Stimulated activated CD8-positive, alpha-beta memory T cell treated with anti-CD3 and anti-CD28 coated beads, Interleukin-2, amount 100 ng/mL, for 48 hours (primary cell): Measurements from ENCODE around the gene MYO16.

ENCODE experiments used
- DNase-seq, 2 donors: peaks; one replicate each; pipeline ENCODE4 v3.0.0-alpha.2; 2020; ENCODE audit warnings: low read depth in 2 of 2

MYO16 gene

DNA sequence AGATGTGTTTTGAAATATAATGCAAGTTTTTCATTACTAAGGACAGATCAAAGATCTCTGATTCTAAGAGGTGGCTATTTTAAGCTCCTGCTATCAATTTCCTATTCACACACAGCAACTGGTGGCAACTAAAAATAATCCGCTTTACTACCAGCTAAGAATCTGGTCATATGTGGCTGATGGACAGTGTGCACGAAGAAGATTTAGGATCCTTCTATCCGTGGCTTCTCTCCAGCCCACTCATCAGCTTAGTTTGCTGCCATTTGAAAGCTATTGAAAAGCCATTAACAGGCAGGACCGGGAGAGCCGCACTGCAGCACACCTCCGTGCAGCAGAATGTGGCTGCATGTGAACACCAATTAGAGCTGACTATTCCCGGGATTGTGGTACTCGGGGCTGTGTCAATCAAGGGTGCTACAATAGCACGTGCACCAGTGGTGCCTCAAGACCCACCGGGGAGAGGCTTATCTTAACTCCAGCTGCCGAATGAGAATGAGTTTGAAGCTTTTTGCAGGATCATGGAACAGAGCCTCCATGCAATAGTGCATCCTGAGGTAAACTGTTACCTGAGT is at the start of gene MYO16:
TSS of gene MYO16 (plus strand) at position 431 of the 572 bp plus-strand sequence. CDS start 234 bp downstream, outside the sequence.
- no peak for DNase-seq

DNA sequence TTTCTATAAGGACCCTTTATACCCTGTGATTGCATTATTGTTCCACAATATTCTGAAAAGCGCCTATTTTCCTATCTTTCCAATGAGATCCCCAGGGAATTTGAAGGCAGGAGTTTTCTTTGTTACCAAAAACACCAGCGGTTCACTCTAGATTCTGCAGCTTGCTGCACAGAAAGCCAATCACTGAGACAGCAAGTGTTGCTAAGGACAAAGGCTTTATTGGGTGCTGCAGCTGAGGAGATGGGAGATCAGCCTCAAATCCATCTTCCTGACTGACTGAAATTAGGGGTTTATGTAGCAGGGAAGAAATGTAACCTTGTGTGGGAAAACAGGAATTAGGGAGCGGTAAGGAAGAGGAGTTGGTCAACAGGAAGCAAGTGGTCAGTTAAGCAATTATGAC is 42.6 kb upstream of the MYO16 start:
- DNase-seq = no peak

DNA sequence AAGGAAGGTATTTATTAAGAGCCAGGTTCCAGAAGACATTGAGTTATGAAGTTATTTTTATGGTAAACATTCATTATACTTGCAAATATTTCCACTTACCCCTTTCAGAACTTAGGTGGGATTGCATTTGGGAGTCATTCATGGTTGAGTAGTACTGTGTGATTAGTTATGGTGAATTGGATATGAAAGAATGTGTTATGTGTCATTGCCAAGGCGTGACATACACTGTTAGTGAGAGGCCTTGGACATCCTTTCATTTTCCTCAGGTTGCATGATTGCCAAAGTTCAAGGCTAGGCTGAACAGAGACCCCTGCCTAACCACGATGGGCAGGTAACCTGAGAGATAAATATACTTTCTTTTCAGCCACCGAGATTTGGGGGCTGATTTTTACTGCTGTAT is 40.9 kb upstream of the MYO16 start:
- no peak for DNase-seq

DNA sequence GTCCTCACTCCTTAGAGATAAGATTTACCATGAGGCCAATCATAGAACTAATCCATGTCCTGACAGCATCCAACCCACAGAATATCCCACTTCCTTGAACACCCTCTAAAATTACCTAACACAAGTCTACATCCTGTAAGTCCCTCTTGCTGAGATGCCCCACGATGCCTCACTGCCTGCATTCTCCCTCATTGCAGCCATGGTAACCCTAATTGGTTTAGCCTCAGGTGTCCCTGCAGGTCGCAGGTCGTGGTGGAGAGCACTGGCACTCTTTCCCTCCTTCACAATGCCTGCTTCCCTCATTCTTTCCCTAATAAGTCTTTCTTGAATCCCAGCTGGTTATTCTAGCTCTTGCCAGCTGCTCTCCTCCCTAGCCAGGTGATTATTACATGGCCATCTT is 35.3 kb upstream of the MYO16 start:
- DNase-seq = no peak

DNA sequence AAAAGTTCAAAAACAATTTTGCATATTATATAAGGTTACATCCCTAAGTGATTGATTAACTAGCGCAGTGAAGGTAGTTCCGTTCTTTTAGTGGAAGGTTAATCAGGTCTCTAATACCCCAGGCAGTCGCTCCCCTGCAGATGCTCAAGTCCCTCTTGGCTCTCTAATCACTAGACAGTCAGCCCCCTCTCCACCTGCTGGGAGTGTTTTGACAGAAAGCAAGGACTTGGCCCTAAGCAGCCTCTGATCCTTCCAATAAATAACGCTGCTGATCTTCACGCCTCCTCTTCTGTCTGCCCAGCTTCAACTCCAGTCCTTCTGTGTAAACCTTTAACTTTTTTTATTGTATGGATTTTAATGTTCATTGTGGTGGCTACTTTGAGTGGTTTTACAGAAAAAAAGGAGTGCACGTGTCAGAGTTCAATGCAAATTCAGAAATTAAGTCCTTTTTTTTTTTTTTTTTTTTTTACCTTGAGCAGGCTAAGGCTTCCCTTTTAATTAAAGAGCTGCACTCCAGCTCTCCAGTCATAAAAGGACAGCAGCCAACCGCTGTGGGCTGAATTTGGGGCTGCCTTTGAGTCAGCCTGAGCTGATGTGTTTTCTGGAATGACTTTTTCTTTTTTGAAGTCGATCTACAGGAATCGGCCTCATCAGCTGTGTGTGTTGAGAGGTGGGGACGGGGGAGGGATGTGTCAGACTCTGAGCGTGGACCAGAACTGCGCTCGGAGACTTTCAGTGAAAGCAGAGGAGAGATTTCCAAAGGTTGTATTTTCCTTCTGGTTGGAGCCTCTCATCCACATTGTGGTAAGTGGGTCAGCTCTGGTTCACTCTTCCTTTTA is 33.8 kb upstream of the MYO16 start:
- DNase-seq = no peak

DNA sequence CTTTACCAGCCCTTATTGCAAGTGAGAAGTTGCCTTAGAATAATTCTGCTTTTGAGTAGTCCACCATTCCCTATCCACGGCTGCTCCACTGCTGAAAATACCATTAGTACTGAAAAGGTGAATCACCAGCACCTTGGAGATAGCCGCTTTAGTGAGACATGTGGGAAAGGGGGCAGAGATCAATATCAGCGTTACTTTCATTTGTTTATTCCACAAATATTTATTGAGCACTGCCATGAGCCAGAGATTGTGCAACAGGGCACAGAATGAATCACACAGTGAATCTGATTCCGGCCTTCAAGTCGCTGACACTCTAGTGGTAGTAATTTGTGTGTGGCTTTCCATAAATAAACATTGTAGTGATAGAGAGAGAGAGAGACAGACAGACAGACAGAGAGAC is 31.5 kb upstream of the MYO16 start:
- DNase-seq = no peak

DNA sequence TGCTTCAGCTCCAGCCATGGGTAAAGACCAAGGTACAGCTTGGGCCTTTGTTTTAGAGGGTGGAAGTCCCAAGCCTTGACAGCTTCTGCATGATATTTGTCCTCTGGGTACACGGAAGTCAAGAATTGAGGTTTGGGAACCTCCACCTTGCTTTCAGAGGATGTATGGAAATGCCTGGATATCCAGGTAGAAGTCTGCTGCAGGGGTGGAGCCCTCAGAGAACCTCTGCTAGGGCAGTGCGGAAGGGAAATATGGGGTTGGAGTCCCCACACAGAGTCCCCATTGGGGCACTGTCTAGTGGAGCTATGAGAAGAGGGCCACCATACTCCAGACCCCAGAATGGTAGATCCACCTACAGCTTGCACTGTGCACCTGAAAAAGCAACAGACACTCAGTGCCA is 23.0 kb upstream of the MYO16 start:
- DNase-seq = no peak

DNA sequence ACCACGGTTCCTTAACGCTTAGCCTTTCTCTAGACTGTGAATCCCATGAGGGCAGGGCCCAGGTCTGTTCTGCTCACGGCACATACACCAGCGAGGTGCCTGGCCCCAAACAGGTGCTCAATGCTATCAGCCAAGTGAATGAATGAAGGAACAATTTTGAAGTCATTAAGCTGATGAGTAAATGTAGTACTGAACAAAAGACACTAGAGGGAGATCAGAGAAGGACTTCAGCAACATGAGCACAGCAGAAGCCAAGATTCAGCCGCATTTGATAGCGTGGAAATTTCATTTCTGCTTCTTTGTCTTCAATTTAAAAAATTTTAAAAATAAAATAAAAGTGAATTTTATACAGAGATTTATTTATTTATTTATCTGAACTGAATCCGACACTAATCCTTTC is 20.1 kb upstream of the MYO16 start:
- no peak for DNase-seq

DNA sequence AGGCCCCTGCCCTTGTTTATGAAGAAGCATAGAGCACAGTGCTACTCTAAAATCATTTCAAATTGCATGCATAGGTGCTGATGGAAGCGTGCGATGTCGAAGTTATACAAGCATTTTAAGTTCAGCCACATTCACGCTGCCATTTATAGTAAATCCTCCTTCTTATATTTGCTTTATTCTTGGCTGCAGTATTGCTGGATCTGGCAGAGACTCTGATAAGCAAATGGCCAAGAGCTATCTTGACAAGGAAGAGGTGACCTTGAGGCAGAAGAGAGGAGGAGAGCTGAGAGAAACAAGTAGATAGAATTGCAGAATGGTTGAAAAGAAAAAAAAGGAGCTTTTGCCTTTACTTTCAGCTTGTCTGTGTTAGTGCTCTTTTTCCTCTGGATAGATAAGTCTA is 18.9 kb upstream of the MYO16 start:
- no peak for DNase-seq

DNA sequence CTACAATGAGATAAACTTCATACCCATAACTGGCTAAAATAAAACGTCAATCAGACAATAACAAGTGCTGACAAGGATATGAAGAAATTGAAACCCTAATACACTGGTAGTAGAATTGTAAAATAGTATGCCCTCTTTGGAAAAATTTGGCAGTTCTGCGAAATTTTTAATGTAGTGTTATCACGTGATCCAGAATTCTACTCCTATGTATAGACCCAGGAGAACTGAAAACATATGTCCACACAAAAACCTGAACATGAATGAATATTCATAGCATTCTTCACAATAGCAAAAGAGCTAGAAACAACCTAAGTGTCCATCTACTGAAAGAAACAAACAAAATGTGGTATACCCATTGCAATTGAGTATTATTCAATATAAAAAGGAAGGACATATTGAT is 14.2 kb upstream of the MYO16 start:
- no peak for DNase-seq

DNA sequence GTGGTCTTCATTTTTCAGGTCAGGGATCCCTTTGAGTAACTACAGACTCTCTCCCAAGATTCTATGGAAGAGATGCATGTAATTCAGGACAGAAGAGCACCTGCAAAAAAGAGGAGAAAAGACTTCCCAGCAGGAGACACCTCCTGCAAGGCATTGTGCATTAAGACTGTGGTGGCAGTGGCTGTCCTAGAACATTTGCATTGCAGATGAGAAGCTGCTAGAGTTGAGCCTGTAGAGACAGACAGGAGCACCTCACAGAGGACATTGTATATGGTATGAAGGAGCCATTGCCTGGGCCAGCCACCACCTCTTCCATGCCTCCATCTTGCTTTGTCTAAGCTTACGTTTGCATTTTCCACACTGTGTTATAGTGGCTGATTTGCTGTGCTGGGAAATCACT is 11.2 kb upstream of the MYO16 start:
- DNase-seq = no peak

DNA sequence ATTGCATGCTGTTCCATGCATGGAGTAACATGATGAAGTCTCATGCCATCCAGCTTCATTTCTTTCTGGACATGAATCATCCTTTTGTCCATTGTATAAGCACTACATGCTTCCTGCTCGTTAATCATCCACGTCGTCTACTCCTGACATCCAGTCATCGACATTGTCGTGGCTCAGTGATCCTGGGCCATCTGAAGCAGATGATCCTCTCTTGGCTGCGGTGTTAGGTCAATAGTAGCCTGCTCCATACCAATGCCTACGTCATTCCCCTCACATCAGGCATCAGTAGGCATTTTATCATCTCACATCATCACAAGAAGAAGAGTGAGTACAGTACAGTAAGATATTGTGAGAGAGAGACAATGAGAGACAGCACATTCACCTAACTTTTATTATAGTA is 7.9 kb upstream of the MYO16 start:
- DNase-seq = no peak

DNA sequence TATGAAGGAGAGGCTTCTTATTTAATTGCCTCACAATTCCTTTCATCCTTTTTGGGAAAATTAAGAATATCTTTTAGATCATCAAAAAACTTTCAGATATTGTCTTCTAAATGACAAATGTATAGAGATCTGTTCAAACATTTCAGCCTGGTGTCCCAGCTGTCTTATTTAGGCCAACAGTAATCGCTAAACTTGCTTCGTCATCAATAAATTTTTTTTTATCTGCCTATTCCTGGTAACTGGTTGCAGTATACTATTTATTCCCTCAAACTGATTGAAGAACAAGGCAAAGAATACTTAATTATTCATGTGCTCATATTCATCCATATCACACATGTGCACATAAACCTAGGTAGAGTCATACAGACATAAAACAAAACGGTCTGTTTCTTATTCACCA is 5.3 kb upstream of the MYO16 start:
- no peak for DNase-seq

DNA sequence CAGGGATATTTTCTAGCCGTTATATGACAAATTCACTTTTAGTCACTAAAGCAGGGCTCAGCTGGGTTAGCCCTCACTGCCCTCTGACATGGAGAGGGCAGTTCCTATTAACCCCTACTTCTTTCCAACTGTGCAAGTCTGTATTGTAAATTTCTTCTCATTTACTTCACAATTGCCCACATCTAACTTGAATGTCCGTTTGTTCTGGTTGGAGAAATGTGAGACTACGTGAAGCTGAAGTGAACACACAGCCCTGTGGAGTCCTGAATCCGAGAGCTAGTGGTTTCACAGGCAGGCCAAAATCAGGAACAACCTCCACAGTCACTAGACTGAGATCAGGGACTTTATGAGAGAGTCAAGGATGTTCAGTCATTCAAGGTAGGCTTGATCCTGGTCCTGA is 4.4 kb upstream of the MYO16 start:
- DNase-seq = no peak

DNA sequence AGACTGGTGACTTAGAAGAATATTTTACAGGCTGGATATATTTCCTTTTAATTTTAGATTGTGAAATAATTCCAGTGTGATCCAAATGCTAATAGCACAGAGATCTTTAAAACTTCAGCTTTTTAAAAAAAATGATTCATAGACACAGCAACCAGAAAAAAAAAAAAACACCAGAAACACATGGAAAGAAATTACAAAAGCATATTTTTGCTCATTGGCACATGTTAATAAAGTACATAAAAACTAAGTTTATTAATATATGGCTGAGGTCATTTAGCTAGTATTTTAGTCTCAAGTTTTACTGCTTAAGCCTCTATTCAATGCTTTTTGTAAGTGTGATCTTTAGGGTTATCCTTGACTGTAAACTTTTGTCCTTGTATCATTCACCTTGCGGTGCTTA is 577 bp downstream of the MYO16 start:
- no peak for DNase-seq

DNA sequence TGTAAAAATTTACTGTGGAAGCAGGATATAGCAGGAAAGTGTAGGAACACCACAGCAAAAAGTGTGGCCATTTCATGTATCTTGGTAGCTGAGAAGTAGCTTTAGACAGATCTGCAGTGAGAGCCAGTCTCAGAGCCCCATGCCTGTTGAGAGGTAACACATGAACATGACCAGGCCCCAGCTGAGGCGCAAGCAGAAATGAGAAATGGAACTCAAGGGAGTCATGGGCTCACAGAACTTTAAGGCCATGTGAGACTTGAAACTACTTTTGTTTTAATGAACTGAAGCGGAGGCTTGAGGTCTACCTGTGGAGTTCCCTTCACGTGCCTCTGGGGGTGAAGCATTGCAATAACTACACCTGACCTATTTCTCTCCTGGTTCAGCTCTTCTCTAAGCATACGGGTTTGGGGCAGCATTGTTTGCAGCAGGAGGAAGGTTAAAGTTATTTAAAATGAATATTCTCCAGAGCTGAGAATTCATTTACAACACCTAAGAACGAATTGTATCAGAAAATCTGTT is 3.3 kb downstream of the MYO16 start:
- no peak for DNase-seq

DNA sequence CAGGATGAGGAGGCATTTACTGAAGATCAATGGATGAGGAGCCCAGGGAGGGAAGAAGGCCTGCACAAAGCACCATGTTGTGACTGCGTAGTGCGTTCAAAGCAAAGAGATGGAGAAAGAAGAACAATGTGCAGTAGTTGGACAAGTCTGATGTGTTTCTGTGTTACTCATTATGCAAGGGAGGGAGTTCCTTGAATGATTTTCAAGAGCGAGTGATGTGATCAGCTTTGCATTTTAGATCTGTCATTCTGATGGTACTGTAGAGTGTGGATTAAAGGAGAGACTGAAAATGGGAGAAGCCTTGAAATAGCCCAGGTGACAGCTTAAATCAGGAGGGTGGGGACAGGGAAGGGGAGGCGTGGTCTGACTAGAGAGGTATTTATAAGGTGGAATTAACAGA is 9.5 kb downstream of the MYO16 start:
- no peak for DNase-seq

DNA sequence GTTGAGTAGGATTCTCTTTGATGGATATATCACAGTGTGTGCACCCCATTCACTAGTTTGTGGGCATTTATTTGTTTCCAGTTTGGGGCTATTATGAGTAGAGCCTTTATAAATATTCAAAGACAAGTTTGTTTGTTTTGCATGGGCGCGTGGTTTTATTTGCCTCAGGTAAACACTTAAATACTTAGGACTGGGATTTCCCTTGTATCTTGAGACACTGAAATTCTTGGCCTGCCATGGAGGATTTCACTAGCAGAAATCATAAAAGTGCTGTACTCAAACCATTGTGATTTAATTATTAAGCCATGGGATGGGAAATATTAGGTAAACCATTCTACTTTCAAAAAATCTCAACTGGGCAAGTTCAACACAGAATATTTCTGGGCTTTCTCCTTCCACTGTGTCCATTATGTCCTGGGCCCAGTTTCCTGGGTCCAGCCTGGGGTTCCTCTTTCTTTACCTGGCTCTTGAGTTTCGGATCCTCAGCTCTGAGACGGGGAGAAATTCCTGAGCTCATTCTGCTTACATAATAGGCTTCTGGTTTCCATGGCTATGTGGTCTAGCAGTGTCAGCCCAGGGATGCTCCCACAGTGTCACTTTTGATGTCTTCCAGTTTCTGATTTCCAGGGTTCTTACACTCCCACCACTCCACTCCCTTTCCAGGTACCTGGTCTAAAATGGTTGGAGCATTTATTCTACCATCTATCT is 14.4 kb downstream of the MYO16 start:
- no peak for DNase-seq

DNA sequence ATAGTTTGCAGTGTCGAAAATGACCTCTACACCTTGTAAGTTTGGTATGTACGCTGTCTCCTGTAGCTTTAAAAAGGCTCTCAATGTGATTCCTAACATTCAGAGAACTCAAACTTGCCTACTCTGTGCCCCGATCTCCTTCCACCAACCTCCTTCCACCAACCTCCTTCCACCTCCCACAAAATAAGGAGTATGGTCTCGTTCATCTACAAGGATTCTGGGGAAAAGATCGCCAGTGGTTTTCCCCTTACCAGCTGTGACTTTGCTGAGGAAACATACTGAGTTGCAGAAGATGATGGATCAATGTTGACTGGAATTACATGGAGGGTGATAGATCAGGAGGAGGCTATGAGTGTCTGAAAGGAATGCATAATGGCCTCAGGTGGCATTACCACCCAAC is 16.0 kb downstream of the MYO16 start:
- no peak for DNase-seq

DNA sequence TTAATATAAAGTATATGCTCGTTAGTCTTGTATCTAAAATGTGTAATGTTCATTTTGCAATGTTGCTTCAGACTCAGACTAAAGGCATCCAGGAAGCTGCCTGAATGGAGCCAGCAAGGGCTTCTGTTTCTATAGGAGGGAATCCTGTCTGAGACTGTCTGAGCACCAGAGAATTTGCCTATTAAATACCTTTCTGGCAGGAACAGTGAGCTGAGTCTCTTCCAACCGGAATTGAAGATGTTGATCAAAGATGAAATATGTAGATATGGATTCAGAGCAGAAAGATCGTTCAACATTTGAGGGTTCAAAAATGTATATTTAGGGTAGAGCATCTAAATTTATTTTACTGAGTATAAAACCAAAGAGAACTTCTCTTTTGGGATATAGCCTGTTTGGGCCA is 20.9 kb downstream of the MYO16 start:
- no peak for DNase-seq

DNA sequence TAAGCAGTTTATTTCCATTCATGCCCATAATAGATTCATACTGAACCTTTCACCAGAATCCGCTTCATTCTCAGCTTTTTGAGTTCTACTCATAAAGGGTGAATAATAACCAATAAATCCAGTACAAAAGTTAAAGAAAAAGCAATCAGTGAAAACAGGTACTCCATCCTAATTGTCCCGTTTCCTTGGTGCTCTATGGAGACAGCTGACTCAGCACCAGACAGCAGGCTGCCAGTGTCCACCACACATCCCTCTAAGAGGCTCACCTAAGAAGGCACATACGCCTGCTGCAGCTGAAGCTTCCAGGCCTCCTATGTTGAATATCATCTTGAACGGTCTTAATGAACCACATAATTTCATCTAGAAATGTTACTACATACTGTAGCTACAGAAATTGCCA is 27.3 kb downstream of the MYO16 start:
- no peak for DNase-seq

DNA sequence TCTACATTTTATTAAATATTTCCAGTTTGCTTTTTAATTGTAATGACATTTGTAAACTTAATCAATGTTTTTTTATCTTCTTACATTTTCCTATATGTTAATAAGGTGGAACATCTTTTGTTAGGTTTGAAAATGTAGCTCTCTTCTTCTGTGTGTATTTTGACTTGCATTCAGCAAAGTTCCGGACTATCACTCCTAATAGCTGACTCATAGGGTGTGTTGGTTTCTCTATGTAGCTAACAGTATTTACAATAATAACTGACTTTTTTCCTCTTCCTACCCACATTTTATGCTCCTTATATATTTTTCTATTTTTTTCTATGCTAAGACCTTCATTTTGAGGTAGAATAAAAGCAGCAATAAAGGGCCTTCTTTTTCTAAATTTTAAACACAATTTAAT is 28.1 kb downstream of the MYO16 start:
- DNase-seq = no peak

DNA sequence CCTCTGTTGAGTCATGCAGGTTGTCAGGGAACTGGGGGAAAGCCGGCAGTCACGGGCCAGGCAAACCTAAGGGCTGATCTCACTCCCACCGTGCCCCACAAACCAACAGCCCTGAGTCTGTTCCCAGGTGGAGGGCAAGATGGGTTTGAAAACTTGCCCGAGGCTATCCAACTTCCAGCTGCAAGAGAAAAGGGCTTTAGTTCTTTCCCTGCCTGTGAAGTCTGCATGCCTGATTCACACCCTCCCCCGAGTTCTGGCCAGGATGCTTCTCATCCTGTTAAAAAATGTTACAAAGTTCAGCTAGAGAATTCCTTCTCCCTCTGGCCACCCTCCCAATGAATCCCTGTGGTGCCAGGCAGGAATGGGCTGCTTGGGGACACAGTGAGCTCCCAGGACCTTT is 33.1 kb downstream of the MYO16 start:
- DNase-seq = no peak
